Esophagus squamous epithelium (tissue), 4 donors: ENCODE measurements around the gene DEAF1.

ENCODE experiments used
- POLR2A ChIP-seq, 4 donors: fragments of 450-650 bp; IDR thresholded peaks; one replicate each; pipeline ENCODE4 v1.6.1; 2017; ENCODE audit warnings: antibody characterized with exemption in 4 of 4, mild to moderate bottlenecking in 4 of 4, moderate library complexity in 3 of 4
- TF ChIP-seq, protein P1 (sequence below), 6 experiments: fragments of 450-650 bp in 4 of 6; fragments of 200-600 bp in 2 of 6; sonication (generic) in 2 of 6; IDR thresholded peaks; one replicate each; pipeline ENCODE4 v1.5.1; 2016 to 2019; ENCODE audit warnings: antibody characterized with exemption in 6 of 6, mild to moderate bottlenecking in 4 of 6, moderate library complexity in 4 of 6

DNA sequence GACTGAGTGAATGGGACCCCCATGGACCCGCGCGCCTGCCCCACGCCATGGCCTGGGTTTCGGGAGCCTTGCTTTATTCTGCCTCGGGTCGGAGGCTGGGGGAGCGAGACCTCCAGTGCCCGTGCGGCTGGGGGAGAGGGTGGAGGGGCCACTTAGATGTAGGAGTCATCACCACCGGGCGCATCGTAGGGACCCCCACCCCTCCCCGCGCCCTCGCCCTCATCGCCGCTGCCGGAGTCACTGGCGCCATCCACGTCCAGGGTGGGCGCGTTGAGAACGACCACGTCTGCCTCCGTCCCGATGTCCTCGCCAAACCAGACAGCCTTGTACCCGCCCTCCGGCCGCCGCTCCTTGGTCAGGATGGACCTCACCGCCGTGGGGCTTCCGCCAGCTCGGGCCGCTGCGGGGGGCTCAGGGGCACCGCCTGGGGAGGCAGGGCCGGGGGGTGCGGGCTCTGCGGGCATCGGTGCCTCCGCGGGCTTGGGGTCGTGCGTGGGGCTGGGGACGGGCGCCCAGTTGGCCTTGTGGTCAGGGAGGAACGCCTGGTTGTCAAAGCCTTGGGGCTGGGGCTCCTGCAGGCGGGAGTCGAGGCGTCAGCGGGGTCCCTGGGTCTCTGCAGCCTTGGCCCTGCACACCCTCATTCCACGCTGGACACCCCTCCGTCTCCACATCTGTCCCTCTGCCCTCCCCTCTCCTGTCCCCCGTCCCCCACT lies 77.7 kb downstream of the DEAF1 start:
- TF ChIP-seq, protein P1, sequence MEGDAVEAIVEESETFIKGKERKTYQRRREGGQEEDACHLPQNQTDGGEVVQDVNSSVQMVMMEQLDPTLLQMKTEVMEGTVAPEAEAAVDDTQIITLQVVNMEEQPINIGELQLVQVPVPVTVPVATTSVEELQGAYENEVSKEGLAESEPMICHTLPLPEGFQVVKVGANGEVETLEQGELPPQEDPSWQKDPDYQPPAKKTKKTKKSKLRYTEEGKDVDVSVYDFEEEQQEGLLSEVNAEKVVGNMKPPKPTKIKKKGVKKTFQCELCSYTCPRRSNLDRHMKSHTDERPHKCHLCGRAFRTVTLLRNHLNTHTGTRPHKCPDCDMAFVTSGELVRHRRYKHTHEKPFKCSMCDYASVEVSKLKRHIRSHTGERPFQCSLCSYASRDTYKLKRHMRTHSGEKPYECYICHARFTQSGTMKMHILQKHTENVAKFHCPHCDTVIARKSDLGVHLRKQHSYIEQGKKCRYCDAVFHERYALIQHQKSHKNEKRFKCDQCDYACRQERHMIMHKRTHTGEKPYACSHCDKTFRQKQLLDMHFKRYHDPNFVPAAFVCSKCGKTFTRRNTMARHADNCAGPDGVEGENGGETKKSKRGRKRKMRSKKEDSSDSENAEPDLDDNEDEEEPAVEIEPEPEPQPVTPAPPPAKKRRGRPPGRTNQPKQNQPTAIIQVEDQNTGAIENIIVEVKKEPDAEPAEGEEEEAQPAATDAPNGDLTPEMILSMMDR (IDR thresholded peaks at IDR 0.05), result no peak
- no peak for TF ChIP-seq POLR2A (IDR thresholded peaks at IDR 0.05)
